ENCODE results near the gene KNDC1.

GRCh38 chr10:133128126-133129070 is 31.6 kb upstream of the KNDC1 start:
- TF ChIP-seq BCL11A (tag by site-specific recombination; IDR thresholded peaks at IDR 0.05; ENCODE audit: low read depth) (no peak), ZNF114 (tag by site-specific recombination; IDR thresholded peaks at IDR 0.05) (no peak)
